Measurements from ENCODE around the gene RAP1GAP.

RAP1GAP gene

GRCh38 chr1:21564521-21565095 is 104.5 kb downstream of the RAP1GAP start:
- no peak for DNase-seq (ENCODE audit: low spot score)
- H3K27me3 Mint-ChIP-seq (ENCODE audit: low read depth), result no peaks in the 10 kb centered on the region
- H3K4me3 Mint-ChIP-seq, result no peak overlapping the region
- H3K36me3 Mint-ChIP-seq (ENCODE audit: low read depth), result no peaks in the 10 kb centered on the region
- H3K9me3 Mint-ChIP-seq, result no peaks in the 10 kb centered on the region
- H3K27ac Mint-ChIP-seq, result no peak overlapping the region
- H3K4me1 Mint-ChIP-seq (ENCODE audit: low read depth), result no peaks in the 10 kb centered on the region

GRCh38 chr1:21563971-21564370 is 105.2 kb downstream of the RAP1GAP start:
- DNase-seq (ENCODE audit: low spot score), result no peak
- Mint-ChIP-seq H3K4me3 (no peak overlapping the region), H3K27me3 (ENCODE audit: low read depth) (no peaks in the 10 kb centered on the region), H3K27ac (no peak overlapping the region), H3K9me3 (no peaks in the 10 kb centered on the region), H3K4me1 (ENCODE audit: low read depth) (no peaks in the 10 kb centered on the region), H3K36me3 (ENCODE audit: low read depth) (no peaks in the 10 kb centered on the region)

GRCh38 chr1:21562896-21563295 is 106.3 kb downstream of the RAP1GAP start:
- DNase-seq (ENCODE audit: low spot score), result no peak
- Mint-ChIP-seq H3K9me3 (no peaks in the 10 kb centered on the region), H3K27ac (no peak overlapping the region), H3K4me1 (ENCODE audit: low read depth) (no peaks in the 10 kb centered on the region), H3K4me3 (no peak overlapping the region), H3K36me3 (ENCODE audit: low read depth) (no peaks in the 10 kb centered on the region), H3K27me3 (ENCODE audit: low read depth) (no peaks in the 10 kb centered on the region)

- DNase-seq (ENCODE audit: low spot score), result no peak
- Mint-ChIP-seq H3K36me3 (ENCODE audit: low read depth) (no peaks in the 10 kb centered on the region), H3K27ac (no peak overlapping the region), H3K27me3 (ENCODE audit: low read depth) (no peaks in the 10 kb centered on the region), H3K9me3 (no peaks in the 10 kb centered on the region), H3K4me1 (ENCODE audit: low read depth) (no peaks in the 10 kb centered on the region), H3K4me3 (no peak overlapping the region)
Observed at GRCh38 chr1:21560916-21561638, 108.1 kb downstream of the RAP1GAP start.

- no peaks in the 10 kb centered on the region for H3K9me3 Mint-ChIP-seq
- no peak for DNase-seq (ENCODE audit: low spot score)
- no peaks in the 10 kb centered on the region for H3K4me1 Mint-ChIP-seq (ENCODE audit: low read depth)
- peaks cover under 1% of the 10 kb centered on the region for H3K27me3 Mint-ChIP-seq (ENCODE audit: low read depth)
- no peaks in the 10 kb centered on the region for H3K36me3 Mint-ChIP-seq (ENCODE audit: low read depth)
- H3K27ac Mint-ChIP-seq, result no peak overlapping the region
- H3K4me3 Mint-ChIP-seq, result no peak overlapping the region
Observed at GRCh38 chr1:21559788-21560567, 109.2 kb downstream of the RAP1GAP start.

DNA sequence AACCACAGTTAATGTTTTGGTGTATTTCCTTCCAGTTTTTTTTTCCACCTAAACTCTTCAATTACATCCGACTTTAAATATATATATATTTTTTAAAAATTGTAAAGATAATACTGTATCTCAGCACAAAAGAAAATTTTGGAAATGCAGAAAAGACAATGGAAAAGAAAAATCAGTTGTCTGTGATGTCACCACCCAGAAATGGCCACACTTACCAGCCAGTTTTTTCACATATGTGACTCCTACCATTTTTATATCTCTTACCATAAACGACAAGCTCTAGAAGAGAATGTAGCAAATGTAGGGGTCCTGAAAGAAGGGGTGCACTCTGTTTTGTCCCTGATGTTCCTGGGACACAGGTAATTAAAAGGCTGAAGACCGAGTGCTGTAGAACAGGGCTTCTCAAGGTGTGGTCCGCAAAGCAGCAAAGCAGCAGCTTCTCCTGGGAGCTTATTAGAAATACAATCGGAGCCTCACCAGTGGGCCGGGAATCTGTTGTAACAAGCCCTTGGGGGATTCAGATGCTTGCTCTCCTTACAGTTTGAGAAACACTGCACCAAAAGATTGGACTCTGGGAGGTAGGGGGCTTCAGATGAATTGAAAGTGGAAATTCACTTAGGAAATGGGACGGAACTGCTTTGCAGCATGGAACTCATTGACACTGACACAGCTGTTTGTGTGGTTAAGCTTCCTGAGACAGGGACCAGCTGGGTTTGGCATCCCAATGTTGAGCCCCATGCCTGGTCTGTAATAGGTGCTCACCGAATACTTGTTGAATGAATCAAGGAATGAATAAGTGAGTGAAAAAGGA is 115.8 kb downstream of the RAP1GAP start:
- no peak overlapping the region for H3K27ac Mint-ChIP-seq
- no peaks in the 10 kb centered on the region for H3K36me3 Mint-ChIP-seq (ENCODE audit: low read depth)
- DNase-seq (ENCODE audit: low spot score), result no peak
- H3K4me1 Mint-ChIP-seq (ENCODE audit: low read depth), result no peaks in the 10 kb centered on the region
- no peaks in the 10 kb centered on the region for H3K9me3 Mint-ChIP-seq
- peaks cover 13% of the 10 kb centered on the region for H3K27me3 Mint-ChIP-seq (ENCODE audit: low read depth)
- H3K4me3 Mint-ChIP-seq, result no peak overlapping the region

GRCh38 chr1:21552715-21553114 is 116.4 kb downstream of the RAP1GAP start:
- no peak overlapping the region for H3K4me3 Mint-ChIP-seq
- DNase-seq (ENCODE audit: low spot score), result no peak
- no peaks in the 10 kb centered on the region for H3K9me3 Mint-ChIP-seq
- peaks cover 13% of the 10 kb centered on the region for H3K27me3 Mint-ChIP-seq (ENCODE audit: low read depth)
- H3K4me1 Mint-ChIP-seq (ENCODE audit: low read depth), result no peaks in the 10 kb centered on the region
- H3K36me3 Mint-ChIP-seq (ENCODE audit: low read depth), result no peaks in the 10 kb centered on the region
- H3K27ac Mint-ChIP-seq, result no peak overlapping the region

GRCh38 chr1:21550866-21551475 is 118.2 kb downstream of the RAP1GAP start:
- no peaks in the 10 kb centered on the region for H3K4me1 Mint-ChIP-seq (ENCODE audit: low read depth)
- H3K27ac Mint-ChIP-seq, result no peak overlapping the region
- H3K27me3 Mint-ChIP-seq (ENCODE audit: low read depth), result peaks cover 13% of the 10 kb centered on the region
- DNase-seq (ENCODE audit: low spot score), result no peak
- H3K4me3 Mint-ChIP-seq, result no peak overlapping the region
- no peaks in the 10 kb centered on the region for H3K9me3 Mint-ChIP-seq
- H3K36me3 Mint-ChIP-seq (ENCODE audit: low read depth), result no peaks in the 10 kb centered on the region

GRCh38 chr1:21550097-21550496 is 119.1 kb downstream of the RAP1GAP start:
- peaks cover 13% of the 10 kb centered on the region for H3K27me3 Mint-ChIP-seq (ENCODE audit: low read depth)
- H3K9me3 Mint-ChIP-seq, result no peaks in the 10 kb centered on the region
- no peak overlapping the region for H3K4me3 Mint-ChIP-seq
- no peaks in the 10 kb centered on the region for H3K4me1 Mint-ChIP-seq (ENCODE audit: low read depth)
- no peak overlapping the region for H3K27ac Mint-ChIP-seq
- DNase-seq (ENCODE audit: low spot score), result no peak
- H3K36me3 Mint-ChIP-seq (ENCODE audit: low read depth), result no peaks in the 10 kb centered on the region

DNA sequence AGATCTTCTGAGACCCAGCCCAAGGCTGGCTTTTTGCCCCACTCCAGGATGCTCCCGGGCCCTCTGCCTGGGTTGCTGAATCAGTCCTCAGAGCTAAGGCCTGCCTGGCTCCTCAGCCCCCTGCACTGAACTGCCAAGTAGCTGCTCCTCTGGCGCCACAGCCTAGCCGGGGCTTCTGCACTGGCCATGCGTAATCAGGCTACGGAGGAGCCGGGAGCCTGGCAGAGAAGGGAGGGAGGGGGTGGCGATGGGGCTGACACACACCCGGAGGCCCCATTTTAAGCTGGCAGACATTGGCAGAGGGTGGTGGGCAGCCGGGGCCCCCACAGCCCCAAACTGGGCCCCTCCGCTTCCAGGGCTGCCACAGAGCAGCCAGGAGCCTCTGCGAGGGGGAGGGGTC is 121.3 kb downstream of the RAP1GAP start:
- Mint-ChIP-seq H3K27ac (no peak overlapping the region), H3K36me3 (ENCODE audit: low read depth) (no peaks in the 10 kb centered on the region), H3K4me3 (no peak overlapping the region), H3K27me3 (ENCODE audit: low read depth) (peaks cover 8% of the 10 kb centered on the region), H3K9me3 (no peaks in the 10 kb centered on the region), H3K4me1 (ENCODE audit: low read depth) (no peaks in the 10 kb centered on the region)
- DNase-seq (ENCODE audit: low spot score), result no peak

All from T-helper 2 cell treated with Interferon-gamma antibody and Interleukin-4, amounts not matched to agents 5 μg/mL and 100 μg/mL, for 36 hours (primary cell).